DND-41 (cell line): ENCODE measurements around the gene NCOR1.
"Not testable (repeated sequence)": the region's sequence is repeated elsewhere in the genome, so short reads cannot be mapped to it uniquely, and the experiment has no call there.

Experiments
- ATAC-seq: fragments of 200-7000 bp; cut with Tn5 transposase; 3 replicates; pipeline ENCODE4 v1.9.1; 2021; ENCODE audit warnings: low read depth; ENCODE audit not compliant: insufficient read depth
- DNase-seq: peaks from one replicate; pipeline ENCODE4 v3.0.0-alpha.2; 2020
- H2AFZ ChIP-seq: 2 replicates; pipeline ENCODE4 v1.6.0; 2012; ENCODE audit warnings: low read depth, low read length
- H3K27ac ChIP-seq: 2 replicates; pipeline ENCODE4 v1.5.1; 2012; ENCODE audit warnings: low read length, inconsistent platforms
- H3K27me3 ChIP-seq: fragments of 200-600 bp; sonication (generic); 2 replicates; pipeline ENCODE4 v1.6.0; 2012; ENCODE audit warnings: low read length, mild to moderate bottlenecking, inconsistent platforms; ENCODE audit not compliant: insufficient read depth, poor library complexity
- H3K36me3 ChIP-seq: 2 replicates; pipeline ENCODE4 v1.5.1; 2012; ENCODE audit warnings: low read length, inconsistent platforms; ENCODE audit not compliant: insufficient read depth
- H3K4me1 ChIP-seq: 2 replicates; pipeline ENCODE4 v1.5.1; 2012; ENCODE audit warnings: mild to moderate bottlenecking, low read length; ENCODE audit not compliant: insufficient read depth
- H3K4me2 ChIP-seq: 2 replicates; pipeline ENCODE4 v1.6.0; 2012; ENCODE audit warnings: mild to moderate bottlenecking, moderate library complexity, low read length, inconsistent platforms; ENCODE audit not compliant: insufficient read depth
- H3K4me3 ChIP-seq, 2 experiments: fragments of 200-600 bp in 1 of 2; shearing (Covaris generic) in 1 of 2; 2 replicates each; pipeline ENCODE4 v1.5.1; 2012 to 2016; ENCODE audit warnings: inconsistent platforms in 2 of 2, low read length in 2 of 2, mild to moderate bottlenecking in 2 of 2, low read depth in 1 of 2, moderate library complexity in 1 of 2
- H3K79me2 ChIP-seq: 2 replicates; pipeline ENCODE4 v1.6.0; 2012; ENCODE audit warnings: low read length, inconsistent platforms; ENCODE audit not compliant: insufficient read depth
- H3K9ac ChIP-seq: 2 replicates; pipeline ENCODE4 v1.6.0; 2012; ENCODE audit warnings: low read depth, mild to moderate bottlenecking, inconsistent platforms, low read length, moderate library complexity
- H3K9me3 ChIP-seq: 2 replicates; pipeline ENCODE4 v1.5.1; 2012; ENCODE audit warnings: low read length, moderate library complexity, mild to moderate bottlenecking, inconsistent platforms; ENCODE audit not compliant: insufficient read depth, severe bottlenecking
- H4K20me1 ChIP-seq: 2 replicates; pipeline ENCODE4 v1.6.0; 2012; ENCODE audit warnings: low read length; ENCODE audit not compliant: insufficient read depth
- CTCF ChIP-seq: IDR thresholded peaks from 2 replicates; pipeline ENCODE4 v1.5.1; 2012; ENCODE audit warnings: borderline replicate concordance, low read length, moderate library complexity, mild to moderate bottlenecking; ENCODE audit not compliant: poor library complexity, severe bottlenecking; ENCODE audit errors: extremely low read depth
- EZH2 ChIP-seq: IDR thresholded peaks from 3 replicates; pipeline ENCODE4 v1.6.1; 2012; ENCODE audit warnings: borderline replicate concordance, low read depth, mild to moderate bottlenecking, moderate library complexity, low read length, inconsistent platforms; ENCODE audit not compliant: severe bottlenecking

Gene NCOR1

GRCh38 chr17:16199093-16199492 lies 16.2 kb downstream of the NCOR1 start:
- Histone ChIP-seq H3K79me2 (peaks cover 86% of the 10 kb centered on the region), H2AFZ (no peak overlapping the region), H4K20me1 (peaks cover 25% of the 10 kb centered on the region), H3K36me3 (peaks cover 15% of the 10 kb centered on the region; the same call in 1 of the 2 replicates), H3K4me3 (no peak overlapping the region), H3K27me3 (no peaks in the 10 kb centered on the region), H3K27ac (no peak overlapping the region), H3K4me1 (no peaks in the 10 kb centered on the region), H3K9me3 (no peaks in the 10 kb centered on the region), H3K4me2 (no peak overlapping the region), H3K9ac (no peak overlapping the region)
- TF ChIP-seq CTCF (no peak), EZH2 (no peak)
- DNase-seq (no peak), ATAC-seq (no peak)

- no peak for DNase-seq
- Histone ChIP-seq H3K79me2 (peaks cover 84% of the 10 kb centered on the region), H3K4me1 (no peaks in the 10 kb centered on the region), H3K27ac (no peak overlapping the region), H3K9ac (no peak overlapping the region), H3K4me3 (no peak overlapping the region), H3K4me2 (no peak overlapping the region), H3K36me3 (peaks cover 30% of the 10 kb centered on the region), H4K20me1 (peaks cover 14% of the 10 kb centered on the region), H3K9me3 (no peaks in the 10 kb centered on the region), H2AFZ (no peak overlapping the region), H3K27me3 (no peaks in the 10 kb centered on the region)
- TF ChIP-seq CTCF: no peak
- no peak for TF ChIP-seq EZH2
- no peak for ATAC-seq
These were observed 18.1 kb downstream of the NCOR1 start for GRCh38 chr17:16197276-16197675.

GRCh38 chr17:16194307-16194835 lies 21.0 kb downstream of the NCOR1 start:
- H3K27me3 ChIP-seq: not testable (repeated sequence)

GRCh38 chr17:16191604-16192003 lies 23.7 kb downstream of the NCOR1 start:
- H3K36me3 ChIP-seq: peaks cover 61% of the 10 kb centered on the region
- no peaks in the 10 kb centered on the region for H3K4me1 ChIP-seq
- H3K9me3 ChIP-seq: no peaks in the 10 kb centered on the region
- no peaks in the 10 kb centered on the region for H3K27me3 ChIP-seq
- 0 out of 2 replicates have a peak, but pooled peaks cover 9% of the 10 kb centered on the region for H4K20me1 ChIP-seq
- no peak overlapping the region for H3K9ac ChIP-seq
- no peak overlapping the region for H3K4me3 ChIP-seq
- H3K79me2 ChIP-seq: peaks cover 85% of the 10 kb centered on the region
- no peak for ATAC-seq
- no peak overlapping the region for H2AFZ ChIP-seq
- TF ChIP-seq CTCF (no peak), EZH2 (no peak)
- no peak overlapping the region for H3K4me2 ChIP-seq
- DNase-seq: no peak
- no peak overlapping the region for H3K27ac ChIP-seq

More at GRCh38 chr17:16194307-16194835, 21.0 kb downstream of the NCOR1 start:
- H3K4me3 ChIP-seq, H3K4me2 ChIP-seq, H3K27ac ChIP-seq, ATAC-seq, H2AFZ ChIP-seq, H3K4me1 ChIP-seq, DNase-seq, H3K9me3 ChIP-seq, H3K9ac ChIP-seq: not testable (repeated sequence)
- peaks cover 19% of the 10 kb centered on the region for H4K20me1 ChIP-seq
- H3K36me3 ChIP-seq: peaks cover 51% of the 10 kb centered on the region
- H3K79me2 ChIP-seq: peaks cover 81% of the 10 kb centered on the region
